Left ventricle myocardium inferior (tissue), 1 donor: ENCODE measurements around the gene CABLES1. TPM values are rescaled to one million over a fixed set of nuclear protein-coding genes. Genes with fewer than 3 reads are reported as not detected.

ENCODE experiments used
- DNase-seq: peaks from one replicate; pipeline ENCODE4 v3.0.0-alpha.2; 2020
- H3K27ac ChIP-seq: fragments of 200-600 bp; replicated peaks from 2 replicates; pipeline ENCODE4 v1.8.0; 2021
- H3K27me3 ChIP-seq: fragments of 200-600 bp; 2 replicates; pipeline ENCODE4 v1.8.0; 2021; ENCODE audit warnings: low read depth
- H3K36me3 ChIP-seq: fragments of 200-600 bp; 2 replicates; pipeline ENCODE4 v1.8.0; 2021
- H3K4me1 ChIP-seq: fragments of 200-600 bp; 2 replicates; pipeline ENCODE4 v1.8.0; 2021
- H3K4me3 ChIP-seq: fragments of 200-600 bp; 2 replicates; pipeline ENCODE4 v1.8.0; 2021; ENCODE audit warnings: mild to moderate bottlenecking, moderate library complexity
- H3K9me3 ChIP-seq: fragments of 200-600 bp; replicated peaks from 2 replicates; pipeline ENCODE4 v1.8.0; 2021
- intact Hi-C: fragments of 100-400 bp; cut with micrococcal nuclease; formaldehyde crosslinking; loops from one replicate; pipeline ENCODE4 v1.11.0; 2022
- total RNA-seq: library from RNA; stranded (reverse); fragmentation: NEBNext Ultra II Directional; extraction: Animal tissue kit (Norgen Biotek cat#: 25700); gene quantifications from one replicate; pipeline ENCODE4 v1.2.1, GENCODE V29; 2021
- TF ChIP-seq, protein P1 (sequence below): fragments of 200-600 bp; IDR thresholded peaks from 2 replicates; pipeline ENCODE4 v1.8.0; 2021; ENCODE audit warnings: antibody characterized with exemption, mild to moderate bottlenecking, borderline replicate concordance
- donor health status: DM: no; HTN: yes; CAD: no; lungs with severe emphysema.

CABLES1 gene
- total RNA-seq, 1 donor from 2014 or later = 2.7 TPM

GRCh38 chr18:23196119-23197007, 61.1 kb downstream of the CABLES1 start:
- H3K4me1 ChIP-seq = peaks cover 26% of the 10 kb centered on the region
- H3K27ac ChIP-seq = no peak overlapping the region
- H3K4me3 ChIP-seq = no peak overlapping the region
- no peaks in the 10 kb centered on the region for H3K9me3 ChIP-seq
- no peak for DNase-seq
- intact Hi-C loops = no loop called here
- TF ChIP-seq, protein P1, sequence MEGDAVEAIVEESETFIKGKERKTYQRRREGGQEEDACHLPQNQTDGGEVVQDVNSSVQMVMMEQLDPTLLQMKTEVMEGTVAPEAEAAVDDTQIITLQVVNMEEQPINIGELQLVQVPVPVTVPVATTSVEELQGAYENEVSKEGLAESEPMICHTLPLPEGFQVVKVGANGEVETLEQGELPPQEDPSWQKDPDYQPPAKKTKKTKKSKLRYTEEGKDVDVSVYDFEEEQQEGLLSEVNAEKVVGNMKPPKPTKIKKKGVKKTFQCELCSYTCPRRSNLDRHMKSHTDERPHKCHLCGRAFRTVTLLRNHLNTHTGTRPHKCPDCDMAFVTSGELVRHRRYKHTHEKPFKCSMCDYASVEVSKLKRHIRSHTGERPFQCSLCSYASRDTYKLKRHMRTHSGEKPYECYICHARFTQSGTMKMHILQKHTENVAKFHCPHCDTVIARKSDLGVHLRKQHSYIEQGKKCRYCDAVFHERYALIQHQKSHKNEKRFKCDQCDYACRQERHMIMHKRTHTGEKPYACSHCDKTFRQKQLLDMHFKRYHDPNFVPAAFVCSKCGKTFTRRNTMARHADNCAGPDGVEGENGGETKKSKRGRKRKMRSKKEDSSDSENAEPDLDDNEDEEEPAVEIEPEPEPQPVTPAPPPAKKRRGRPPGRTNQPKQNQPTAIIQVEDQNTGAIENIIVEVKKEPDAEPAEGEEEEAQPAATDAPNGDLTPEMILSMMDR = no peak
- peaks cover 19% of the 10 kb centered on the region for H3K27me3 ChIP-seq
- H3K36me3 ChIP-seq = no peaks in the 10 kb centered on the region

- no peak for DNase-seq
- no peak overlapping the region for H3K4me3 ChIP-seq
- no peaks in the 10 kb centered on the region for H3K9me3 ChIP-seq
- no peaks in the 10 kb centered on the region for H3K36me3 ChIP-seq
- no peak overlapping the region for H3K27ac ChIP-seq
- intact Hi-C loops = no loop called here
- TF ChIP-seq, protein P1 = no peak
- H3K27me3 ChIP-seq = peaks cover 19% of the 10 kb centered on the region
- peaks cover 14% of the 10 kb centered on the region for H3K4me1 ChIP-seq
Observed at GRCh38 chr18:23198217-23198845, 63.0 kb downstream of the CABLES1 start.

GRCh38 chr18:23200756-23201155, 65.5 kb downstream of the CABLES1 start:
- H3K9me3 ChIP-seq = no peaks in the 10 kb centered on the region
- H3K27me3 ChIP-seq = peaks cover 23% of the 10 kb centered on the region
- no peak for DNase-seq
- H3K4me3 ChIP-seq = no peak overlapping the region
- H3K4me1 ChIP-seq = no peaks in the 10 kb centered on the region
- H3K27ac ChIP-seq = no peak overlapping the region
- no peaks in the 10 kb centered on the region for H3K36me3 ChIP-seq
- intact Hi-C loops = no loop called here
- TF ChIP-seq, protein P1 = no peak

- no peak overlapping the region for H3K4me3 ChIP-seq
- peaks cover 14% of the 10 kb centered on the region for H3K27me3 ChIP-seq
- no peak overlapping the region for H3K27ac ChIP-seq
- TF ChIP-seq, protein P1 = no peak
- no peak for DNase-seq
- intact Hi-C loops = no loop called here
- H3K36me3 ChIP-seq = no peaks in the 10 kb centered on the region
- no peaks in the 10 kb centered on the region for H3K9me3 ChIP-seq
- H3K4me1 ChIP-seq = no peaks in the 10 kb centered on the region
Observed at GRCh38 chr18:23201741-23202140, 66.5 kb downstream of the CABLES1 start.

- intact Hi-C loops = no loop called here
- Histone ChIP-seq H3K9me3 (peaks cover 11% of the 10 kb centered on the region), H3K4me1 (no peaks in the 10 kb centered on the region), H3K27ac (no peak overlapping the region), H3K36me3 (peaks cover 11% of the 10 kb centered on the region), H3K4me3 (no peak overlapping the region), H3K27me3 (peaks cover 9% of the 10 kb centered on the region)
- TF ChIP-seq, protein P1 = no peak
- no peak for DNase-seq
Observed at GRCh38 chr18:23203891-23204432, 68.7 kb downstream of the CABLES1 start.
